ENCODE data around the gene REG4. TPM values are rescaled to one million over a fixed set of nuclear protein-coding genes. Genes with fewer than 3 reads are reported as not detected.

REG4 gene
- total and polyA plus RNA-seq, 2 experiments from 2014 or later: 106 to 111 TPM

DNA sequence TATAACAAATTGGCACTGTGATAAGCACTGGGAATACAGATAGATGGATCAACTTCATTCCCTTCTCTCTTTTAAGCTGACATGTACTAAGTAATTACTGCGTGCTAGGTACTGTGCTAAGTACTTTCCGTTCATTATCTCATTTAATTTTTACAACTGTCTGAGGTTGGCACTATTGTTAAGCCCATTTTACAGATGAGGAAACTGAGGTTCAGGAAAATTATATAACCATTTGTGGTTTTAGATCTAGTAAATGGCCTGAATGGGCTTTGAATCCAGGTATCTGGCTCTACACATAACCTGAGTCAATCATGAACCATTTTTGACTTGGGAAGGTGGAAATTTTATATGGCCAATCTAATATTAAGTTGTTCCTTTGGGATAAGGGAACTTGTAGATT, 39.0 kb downstream of the REG4 start:
- peaks cover 48% of the 10 kb centered on the region for H3K4me1 ChIP-seq (ENCODE audit: insufficient read depth)

DNA sequence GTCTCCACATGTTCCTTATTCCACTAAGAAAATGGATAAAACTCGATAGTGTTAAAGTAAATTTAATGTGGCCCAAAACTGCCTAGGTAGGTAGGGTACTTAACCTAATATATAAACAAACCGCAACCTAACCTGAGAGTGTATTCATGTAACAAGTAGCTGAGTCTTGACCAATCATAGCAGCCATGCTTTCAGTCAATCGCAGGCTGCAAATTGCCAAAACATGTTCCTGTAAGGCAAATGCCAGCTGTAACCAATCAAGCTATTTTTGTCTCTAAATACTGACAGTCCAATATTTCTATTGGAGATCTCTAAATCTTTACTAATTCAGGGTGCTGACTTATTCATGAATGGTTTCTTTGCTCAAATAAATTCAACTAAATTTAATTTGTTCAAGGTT, 39.5 kb downstream of the REG4 start:
- WGBS (ENCODE audit: low lambda C conversion rate, missing lambda C conversion rate): 74% methylated on average over 3 of the region's 3 CpGs
- Histone ChIP-seq H3K4me1 (ENCODE audit: insufficient read depth) (peaks cover 53% of the 10 kb centered on the region), H2AFZ (no peak overlapping the region), H3K9me3 (ENCODE audit: low read depth) (peaks cover 6% of the 10 kb centered on the region), H4K20me1 (ENCODE audit: insufficient read depth, poor library complexity, severe bottlenecking) (no peaks in the 10 kb centered on the region), H3K4me3 (no peak overlapping the region), H3K36me3 (replicated peaks; ENCODE audit: insufficient read depth, low read depth) (no peaks in the 10 kb centered on the region), H3K79me2 (peaks cover 15% of the 10 kb centered on the region), H3K27me3 (no peaks in the 10 kb centered on the region), H3K27ac (peak overlapping the region; percentile 4), H3K4me2 (no peak overlapping the region), H3K9me2 (replicated peaks; ENCODE audit: insufficient read depth) (no peaks in the 10 kb centered on the region)
- no peak for TF ChIP-seq EZH2 (IDR thresholded peaks at IDR 0.05; ENCODE audit: borderline replicate concordance)
- TF ChIP-seq, protein P1, sequence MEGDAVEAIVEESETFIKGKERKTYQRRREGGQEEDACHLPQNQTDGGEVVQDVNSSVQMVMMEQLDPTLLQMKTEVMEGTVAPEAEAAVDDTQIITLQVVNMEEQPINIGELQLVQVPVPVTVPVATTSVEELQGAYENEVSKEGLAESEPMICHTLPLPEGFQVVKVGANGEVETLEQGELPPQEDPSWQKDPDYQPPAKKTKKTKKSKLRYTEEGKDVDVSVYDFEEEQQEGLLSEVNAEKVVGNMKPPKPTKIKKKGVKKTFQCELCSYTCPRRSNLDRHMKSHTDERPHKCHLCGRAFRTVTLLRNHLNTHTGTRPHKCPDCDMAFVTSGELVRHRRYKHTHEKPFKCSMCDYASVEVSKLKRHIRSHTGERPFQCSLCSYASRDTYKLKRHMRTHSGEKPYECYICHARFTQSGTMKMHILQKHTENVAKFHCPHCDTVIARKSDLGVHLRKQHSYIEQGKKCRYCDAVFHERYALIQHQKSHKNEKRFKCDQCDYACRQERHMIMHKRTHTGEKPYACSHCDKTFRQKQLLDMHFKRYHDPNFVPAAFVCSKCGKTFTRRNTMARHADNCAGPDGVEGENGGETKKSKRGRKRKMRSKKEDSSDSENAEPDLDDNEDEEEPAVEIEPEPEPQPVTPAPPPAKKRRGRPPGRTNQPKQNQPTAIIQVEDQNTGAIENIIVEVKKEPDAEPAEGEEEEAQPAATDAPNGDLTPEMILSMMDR (IDR thresholded peaks at IDR 0.05; ENCODE audit: poor library complexity): no peak
- no peak for TF ChIP-seq EZH2phosphoT487 (IDR thresholded peaks at IDR 0.05; ENCODE audit: low read depth, severe bottlenecking, unreplicated experiment)
- no peak for DNase-seq (ENCODE audit: low spot score)

More for the DNA sequence above, 39.0 kb downstream of the REG4 start:
- Histone ChIP-seq H3K9me2 (replicated peaks; ENCODE audit: insufficient read depth) (no peaks in the 10 kb centered on the region), H3K36me3 (replicated peaks; ENCODE audit: insufficient read depth, low read depth) (no peaks in the 10 kb centered on the region), H3K9me3 (ENCODE audit: low read depth) (peaks cover 6% of the 10 kb centered on the region), H3K27me3 (no peaks in the 10 kb centered on the region), H2AFZ (no peak overlapping the region), H3K27ac (no peak overlapping the region), H3K4me2 (no peak overlapping the region), H3K4me3 (no peak overlapping the region), H3K79me2 (peaks cover 13% of the 10 kb centered on the region), H4K20me1 (ENCODE audit: insufficient read depth, poor library complexity, severe bottlenecking) (no peaks in the 10 kb centered on the region)
- DNase-seq (ENCODE audit: low spot score): no peak
- WGBS (ENCODE audit: low lambda C conversion rate, missing lambda C conversion rate): 97% methylated on average over 2 of the region's 2 CpGs
- no peak for TF ChIP-seq EZH2 (IDR thresholded peaks at IDR 0.05; ENCODE audit: borderline replicate concordance)
- TF ChIP-seq EZH2phosphoT487 (IDR thresholded peaks at IDR 0.05; ENCODE audit: low read depth, severe bottlenecking, unreplicated experiment): no peak
- TF ChIP-seq, protein P1 (IDR thresholded peaks at IDR 0.05; ENCODE audit: poor library complexity): no peak

DNA sequence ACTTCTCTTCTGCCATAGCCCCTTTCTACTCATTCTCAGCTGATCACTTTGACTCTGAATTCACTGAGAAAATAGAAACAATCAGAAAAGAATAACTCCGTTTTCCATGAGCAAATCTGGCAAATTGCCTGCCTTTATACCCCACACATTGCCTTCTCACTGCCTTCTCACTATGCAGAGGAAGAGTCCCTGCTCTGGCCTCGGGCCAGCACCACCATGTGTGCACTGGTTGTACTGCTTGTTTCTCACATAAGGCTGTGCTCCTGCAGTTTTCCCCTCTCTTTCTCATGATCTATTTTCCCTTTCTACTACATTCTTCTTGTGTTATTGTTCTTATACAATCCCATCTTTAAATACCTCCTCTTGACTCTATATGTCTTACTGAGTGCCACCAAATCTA, 40.2 kb downstream of the REG4 start:
- peaks cover 15% of the 10 kb centered on the region for H3K79me2 ChIP-seq
- H3K4me1 ChIP-seq (ENCODE audit: insufficient read depth): peaks cover 56% of the 10 kb centered on the region
- no peaks in the 10 kb centered on the region for H3K36me3 ChIP-seq (replicated peaks; ENCODE audit: insufficient read depth, low read depth)
- H3K27me3 ChIP-seq: no peaks in the 10 kb centered on the region
- 41% methylated on average over 2 of the region's 2 CpGs for WGBS (ENCODE audit: low lambda C conversion rate, missing lambda C conversion rate)
- peak; percentile 61 for DNase-seq (ENCODE audit: low spot score)
- H3K9me3 ChIP-seq (ENCODE audit: low read depth): peaks cover 6% of the 10 kb centered on the region
- no peak overlapping the region for H3K4me3 ChIP-seq
- no peaks in the 10 kb centered on the region for H4K20me1 ChIP-seq (ENCODE audit: insufficient read depth, poor library complexity, severe bottlenecking)
- TF ChIP-seq, protein P1 (IDR thresholded peaks at IDR 0.05; ENCODE audit: poor library complexity): peak; percentile 20
- TF ChIP-seq EZH2 (IDR thresholded peaks at IDR 0.05; ENCODE audit: borderline replicate concordance): no peak
- no peak overlapping the region for H3K4me2 ChIP-seq
- peak overlapping the region; percentile 4 for H3K27ac ChIP-seq
- no peaks in the 10 kb centered on the region for H3K9me2 ChIP-seq (replicated peaks; ENCODE audit: insufficient read depth)
- no peak overlapping the region for H2AFZ ChIP-seq

DNA sequence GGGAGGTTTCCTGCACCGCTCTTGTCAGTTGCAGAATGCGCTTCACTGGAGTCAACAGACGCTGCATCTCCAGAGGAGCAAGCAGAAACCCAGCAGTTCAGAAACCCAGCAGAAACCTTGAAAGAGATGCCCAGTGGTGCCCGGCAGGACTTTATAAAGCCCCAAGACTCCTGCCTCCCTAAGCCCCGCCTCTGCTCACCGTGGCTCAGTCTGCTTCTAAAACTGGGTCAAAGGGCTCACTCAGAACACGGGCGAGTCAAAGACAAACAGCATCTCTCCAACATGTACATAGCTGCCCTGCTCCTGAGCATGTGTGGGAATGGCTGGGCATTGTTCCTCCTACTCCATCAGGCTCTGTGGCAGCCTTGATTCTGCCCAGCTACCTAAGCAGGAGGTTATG, 42.5 kb downstream of the REG4 start, which contains the start of gene HMGCS2:
TSS of gene HMGCS2 (minus strand) at position 128 of the 400 bp plus-strand sequence. CDS start at position 67, 61 bp downstream.
- H3K27me3 ChIP-seq: no peaks in the 10 kb centered on the region
- 53% methylated on average over 8 of the region's 8 CpGs for WGBS (ENCODE audit: low lambda C conversion rate, missing lambda C conversion rate)
- H3K4me1 ChIP-seq (ENCODE audit: insufficient read depth): peaks cover 45% of the 10 kb centered on the region
- H3K79me2 ChIP-seq: peaks cover 18% of the 10 kb centered on the region
- no peaks in the 10 kb centered on the region for H4K20me1 ChIP-seq (ENCODE audit: insufficient read depth, poor library complexity, severe bottlenecking)
- peak within 1 kb of the TSS; percentile 29 for H3K4me3 ChIP-seq
- H3K4me2 ChIP-seq: peak within 1 kb of the TSS; percentile 70
- TF ChIP-seq EZH2 (IDR thresholded peaks at IDR 0.05; ENCODE audit: borderline replicate concordance): no peak
- TF ChIP-seq, protein P1 (IDR thresholded peaks at IDR 0.05; ENCODE audit: poor library complexity): no peak
- no peak within 1 kb of the TSS for H2AFZ ChIP-seq
- no peaks in the 10 kb centered on the region for H3K9me2 ChIP-seq (replicated peaks; ENCODE audit: insufficient read depth)
- H3K36me3 ChIP-seq (replicated peaks; ENCODE audit: insufficient read depth, low read depth): no peaks in the 10 kb centered on the region
- DNase-seq (ENCODE audit: low spot score): peak; percentile 70
- H3K27ac ChIP-seq: peak within 1 kb of the TSS; percentile 72
- H3K9me3 ChIP-seq (ENCODE audit: low read depth): peaks cover 6% of the 10 kb centered on the region
